Hepatocyte (in vitro differentiated cells): ENCODE measurements around the gene ARHGAP6.

ENCODE experiments used
- CTCF ChIP-seq: fragments of 200-600 bp; sonication (generic); IDR thresholded peaks from 2 replicates; pipeline ENCODE4 v1.5.1; 2016; ENCODE audit warnings: antibody characterized with exemption, mild to moderate bottlenecking; ENCODE audit not compliant: poor library complexity
- EZH2phosphoT487 ChIP-seq: fragments of 200-600 bp; sonication (generic); IDR thresholded peaks from one replicate; pipeline ENCODE4 v1.6.1; 2018; ENCODE audit warnings: antibody characterized with exemption, mild to moderate bottlenecking, low read depth, moderate library complexity; ENCODE audit not compliant: unreplicated experiment, severe bottlenecking

- TF ChIP-seq EZH2phosphoT487, result no peak
- no peak for TF ChIP-seq CTCF
Measured at GRCh38 chrX:11422525-11422857, 243.2 kb downstream of the ARHGAP6 start.
